Caco-2 (cell line): ENCODE data around the gene KDM5A. TPM values are rescaled to one million over a fixed set of nuclear protein-coding genes. Genes with fewer than 3 reads are reported as not detected.
A peak's percentile ranks its signal among the peaks of the same experiment; 100 is the strongest.

Experiments
- BruUV-seq: library from RNA; stranded (reverse); fragments of 400-500 nt; replicated peaks from 2 replicates; lab custom pipeline; 2021; lab: Mats Ljungman, UMichigan
- CTCF ChIA-PET: fragments of 300-600 bp; sonication (Branson Sonifier 250); formaldehyde crosslinking; loops from one replicate; lab custom pipeline; 2022; ENCODE audit warnings: antibody characterized with exemption; lab: Charles Lee
- POLR2A ChIA-PET: fragments of 300-600 bp; sonication (Branson Sonifier 250); formaldehyde crosslinking; loops from one replicate; lab custom pipeline; 2022; ENCODE audit warnings: antibody characterized with exemption; lab: Charles Lee
- DNase-seq, 2 experiments: peaks; one replicate each; pipeline versions ENCODE4 v3.0.0 to v3.0.0-alpha.2; 2020 to 2022
- H3K27me3 ChIP-seq: replicated peaks from 2 replicates; pipeline ENCODE4 v1.6.0; 2011; ENCODE audit warnings: low read length; ENCODE audit not compliant: control insufficient read depth, insufficient read depth
- H3K36me3 ChIP-seq: 2 replicates; pipeline ENCODE4 v1.5.1; 2011; ENCODE audit warnings: low read length; ENCODE audit not compliant: control insufficient read depth, insufficient read depth
- H3K4me1 ChIP-seq: fragments of 250-450 bp; sonication (Bioruptor Pico); 2 replicates; pipeline ENCODE4 v1.5.1; 2020; ENCODE audit warnings: mild to moderate bottlenecking
- H3K4me3 ChIP-seq: 2 replicates; pipeline ENCODE4 v1.5.1; 2011; ENCODE audit warnings: low read depth, mild to moderate bottlenecking, control low read depth, low read length
- H3K9me3 ChIP-seq: fragments of 250-450 bp; sonication (Bioruptor Pico); 2 replicates; pipeline ENCODE4 v1.5.1; 2020; ENCODE audit warnings: mild to moderate bottlenecking, moderate library complexity
- H3K27ac Mint-ChIP-seq: one replicate; pipeline ENCODE4 v1.8.0; 2022; ENCODE audit warnings: mixed read lengths; ENCODE audit not compliant: unreplicated experiment
- H3K27me3 Mint-ChIP-seq: one replicate; pipeline ENCODE4 v1.8.0; 2022; ENCODE audit warnings: mixed read lengths; ENCODE audit not compliant: insufficient read depth, unreplicated experiment
- H3K36me3 Mint-ChIP-seq: one replicate; pipeline ENCODE4 v1.8.0; 2022; ENCODE audit warnings: mild to moderate bottlenecking, mixed read lengths; ENCODE audit not compliant: insufficient read depth, unreplicated experiment
- H3K4me1 Mint-ChIP-seq: one replicate; pipeline ENCODE4 v1.8.0; 2022; ENCODE audit warnings: low read depth, mixed read lengths; ENCODE audit not compliant: unreplicated experiment
- H3K4me3 Mint-ChIP-seq: one replicate; pipeline ENCODE4 v1.8.0; 2022; ENCODE audit warnings: mild to moderate bottlenecking, moderate library complexity, mixed read lengths; ENCODE audit not compliant: unreplicated experiment
- H3K9me3 Mint-ChIP-seq: one replicate; pipeline ENCODE4 v1.8.0; 2022; ENCODE audit warnings: mixed read lengths; ENCODE audit not compliant: unreplicated experiment
- intact Hi-C: fragments of 100-400 bp; cut with micrococcal nuclease; formaldehyde crosslinking; loops from one replicate; pipeline ENCODE4 v1.10.0; 2022; ENCODE audit not compliant: unreplicated experiment
- total RNA-seq: library from RNA; stranded (reverse); gene quantifications from 2 replicates; pipeline ENCODE4 v1.2.3, GENCODE V29; 2022
- TF ChIP-seq, protein P1 (sequence below), 2 experiments: fragments of 200-600 bp in 1 of 2; IDR thresholded peaks; 1 replicate in 1 of 2; 2 replicates in 1 of 2; pipeline versions ENCODE4 v1.5.1 to v1.8.0; 2011 to 2022; ENCODE audit warnings: antibody characterized with exemption in 1 of 2, control low read depth in 1 of 2, inconsistent platforms in 1 of 2, low read depth in 1 of 2, low read length in 1 of 2, mild to moderate bottlenecking in 1 of 2, moderate library complexity in 1 of 2; ENCODE audit not compliant: insufficient read depth in 1 of 2, severe bottlenecking in 1 of 2, unreplicated experiment in 1 of 2

Gene KDM5A
- total RNA-seq, 1 experiment from 2014 or later: 72.7 TPM

DNA sequence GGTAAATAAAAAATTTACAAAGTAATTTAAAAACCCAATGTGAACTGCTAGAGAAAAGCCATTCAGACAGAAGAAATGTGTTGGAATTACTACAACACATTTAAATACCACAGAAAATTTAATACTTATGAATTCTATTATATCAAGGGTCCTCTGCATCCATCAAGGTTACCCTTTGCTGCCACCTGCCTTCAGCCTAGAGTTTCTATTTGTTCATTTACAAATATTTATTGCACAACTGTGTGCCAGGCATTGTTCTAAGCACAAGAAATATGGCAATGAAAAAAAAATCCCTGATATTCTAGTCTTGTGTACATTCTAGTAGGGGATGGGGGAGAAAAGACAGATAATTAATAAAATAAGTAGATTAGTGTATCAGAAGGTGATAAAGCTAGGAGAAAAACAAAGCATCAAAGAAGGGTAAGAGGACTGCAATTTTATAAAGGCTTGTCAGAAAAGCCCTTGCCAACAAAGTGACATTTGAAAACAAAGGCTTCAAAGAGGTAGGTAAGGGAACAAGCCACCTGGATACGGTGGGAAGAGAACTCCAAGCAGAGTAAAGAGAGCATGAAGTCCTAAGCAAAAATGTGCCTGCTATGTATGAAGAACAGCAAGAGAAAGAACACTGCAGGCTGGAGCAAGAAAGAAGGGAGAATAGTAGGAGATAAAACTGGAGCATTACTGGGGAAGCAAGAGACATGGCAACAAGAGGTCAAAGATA is 67.4 kb downstream of the KDM5A start:
- peak in 1 of 2 experiments; percentile 43 for DNase-seq
- TF ChIP-seq, protein P1, sequence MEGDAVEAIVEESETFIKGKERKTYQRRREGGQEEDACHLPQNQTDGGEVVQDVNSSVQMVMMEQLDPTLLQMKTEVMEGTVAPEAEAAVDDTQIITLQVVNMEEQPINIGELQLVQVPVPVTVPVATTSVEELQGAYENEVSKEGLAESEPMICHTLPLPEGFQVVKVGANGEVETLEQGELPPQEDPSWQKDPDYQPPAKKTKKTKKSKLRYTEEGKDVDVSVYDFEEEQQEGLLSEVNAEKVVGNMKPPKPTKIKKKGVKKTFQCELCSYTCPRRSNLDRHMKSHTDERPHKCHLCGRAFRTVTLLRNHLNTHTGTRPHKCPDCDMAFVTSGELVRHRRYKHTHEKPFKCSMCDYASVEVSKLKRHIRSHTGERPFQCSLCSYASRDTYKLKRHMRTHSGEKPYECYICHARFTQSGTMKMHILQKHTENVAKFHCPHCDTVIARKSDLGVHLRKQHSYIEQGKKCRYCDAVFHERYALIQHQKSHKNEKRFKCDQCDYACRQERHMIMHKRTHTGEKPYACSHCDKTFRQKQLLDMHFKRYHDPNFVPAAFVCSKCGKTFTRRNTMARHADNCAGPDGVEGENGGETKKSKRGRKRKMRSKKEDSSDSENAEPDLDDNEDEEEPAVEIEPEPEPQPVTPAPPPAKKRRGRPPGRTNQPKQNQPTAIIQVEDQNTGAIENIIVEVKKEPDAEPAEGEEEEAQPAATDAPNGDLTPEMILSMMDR (IDR thresholded peaks at IDR 0.05; ENCODE audit: insufficient read depth in 1 of 2, low read depth in 1 of 2, low read length in 1 of 2, severe bottlenecking in 1 of 2, unreplicated experiment in 1 of 2): peak; percentile 46 to 52
- ChIA-PET CTCF (no interaction called here), POLR2A (no interaction called here)
- Histone ChIP-seq H3K9me3 (no peaks in the 10 kb centered on the region), H3K27me3 (no peaks in the 10 kb centered on the region), H3K4me1 (no peaks in the 10 kb centered on the region), H3K36me3 (no peaks in the 10 kb centered on the region), H3K4me3 (no peak overlapping the region)
- H3K36me3 Mint-ChIP-seq: peaks cover 73% of the 10 kb centered on the region
- H3K27me3 Mint-ChIP-seq: no peaks in the 10 kb centered on the region
- H3K9me3 Mint-ChIP-seq: no peaks in the 10 kb centered on the region
- intact Hi-C loops: loop anchor here (5.0 kb wide), 1 partner anchor 119 kb away; no protein-coding TSS in a partner anchor
- no TSS peak for BruUV-seq
- peaks cover 6% of the 10 kb centered on the region for H3K4me1 Mint-ChIP-seq
- H3K4me3 Mint-ChIP-seq: no peak overlapping the region
- H3K27ac Mint-ChIP-seq: no peak overlapping the region

DNA sequence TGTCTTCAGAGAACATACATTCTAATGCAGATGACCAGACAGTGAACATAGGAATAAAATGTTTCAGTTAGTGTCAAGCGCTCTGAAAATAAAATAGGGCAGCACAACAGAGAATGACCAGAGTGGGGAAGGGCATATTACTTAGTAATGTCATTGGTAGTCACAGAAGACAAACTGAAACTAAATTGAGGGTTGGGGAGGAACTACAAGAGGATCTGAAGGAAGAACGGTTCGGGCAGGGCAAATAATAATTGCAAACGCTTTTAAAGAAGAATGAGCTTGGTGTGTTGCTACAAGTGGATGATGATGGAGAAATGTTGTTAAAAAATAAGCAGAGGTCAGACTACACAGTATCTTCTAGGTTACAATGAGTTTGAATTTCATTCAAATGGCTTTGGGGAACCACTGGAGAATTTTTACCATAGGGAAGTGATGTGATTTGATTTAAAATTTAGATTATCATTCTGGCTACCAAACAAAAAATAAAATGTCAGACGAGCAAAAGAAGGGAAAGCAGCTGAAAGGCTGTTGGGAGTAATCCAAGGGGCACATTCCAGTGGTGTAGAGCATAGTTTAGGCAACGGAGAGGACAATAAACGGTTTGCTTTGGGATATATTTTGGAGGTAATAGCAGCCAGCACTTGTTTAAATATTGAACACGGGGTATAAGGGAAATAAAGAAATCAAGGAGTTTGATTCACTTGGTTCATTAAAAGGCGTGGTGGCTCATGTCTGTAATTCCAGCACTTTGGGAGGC is 70.2 kb downstream of the KDM5A start:
- CTCF ChIA-PET: no interaction called here
- Histone ChIP-seq H3K4me3 (no peak overlapping the region), H3K9me3 (no peaks in the 10 kb centered on the region), H3K27me3 (no peaks in the 10 kb centered on the region), H3K36me3 (no peaks in the 10 kb centered on the region), H3K4me1 (no peaks in the 10 kb centered on the region)
- POLR2A ChIA-PET: no interaction called here
- intact Hi-C loops: no loop called here
- BruUV-seq: no TSS peak
- no peak overlapping the region for H3K4me3 Mint-ChIP-seq
- no peaks in the 10 kb centered on the region for H3K9me3 Mint-ChIP-seq
- TF ChIP-seq, protein P1 (IDR thresholded peaks at IDR 0.05; ENCODE audit: insufficient read depth in 1 of 2, low read depth in 1 of 2, low read length in 1 of 2, severe bottlenecking in 1 of 2, unreplicated experiment in 1 of 2): no peak
- no peaks in the 10 kb centered on the region for H3K27me3 Mint-ChIP-seq
- H3K27ac Mint-ChIP-seq: no peak overlapping the region
- H3K36me3 Mint-ChIP-seq: peaks cover 61% of the 10 kb centered on the region
- H3K4me1 Mint-ChIP-seq: peaks cover 6% of the 10 kb centered on the region
- DNase-seq: no peak

DNA sequence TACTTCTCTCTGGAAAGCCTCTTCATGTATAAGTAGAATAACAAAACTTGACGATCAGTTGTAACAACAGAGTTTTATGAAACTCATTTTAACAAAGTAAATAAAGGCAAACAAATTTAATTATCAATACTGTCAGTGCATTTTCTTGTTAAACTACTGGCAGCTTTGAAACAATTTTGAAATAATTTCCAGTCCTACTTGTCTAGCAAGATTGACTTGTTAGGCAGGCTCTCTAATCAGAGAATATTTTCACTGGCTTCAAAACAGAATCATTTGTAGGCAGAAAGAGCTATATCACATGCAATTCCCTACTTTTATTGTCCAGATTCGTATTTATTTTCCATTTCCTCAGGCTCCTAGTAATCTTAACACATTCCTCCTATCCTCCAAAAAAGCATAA is 80.6 kb downstream of the KDM5A start:
- intact Hi-C loops: no loop called here

More for the DNA sequence above, 80.6 kb downstream of the KDM5A start:
- Histone ChIP-seq H3K36me3 (peaks cover 6% of the 10 kb centered on the region), H3K4me3 (no peak overlapping the region), H3K4me1 (no peaks in the 10 kb centered on the region), H3K9me3 (no peaks in the 10 kb centered on the region), H3K27me3 (no peaks in the 10 kb centered on the region)
- no peaks in the 10 kb centered on the region for H3K9me3 Mint-ChIP-seq
- POLR2A ChIA-PET: no interaction called here
- TF ChIP-seq, protein P1 (IDR thresholded peaks at IDR 0.05; ENCODE audit: insufficient read depth in 1 of 2, low read depth in 1 of 2, low read length in 1 of 2, severe bottlenecking in 1 of 2, unreplicated experiment in 1 of 2): no peak
- CTCF ChIA-PET: no interaction called here
- peaks cover 77% of the 10 kb centered on the region for H3K36me3 Mint-ChIP-seq
- H3K27ac Mint-ChIP-seq: no peak overlapping the region
- H3K4me3 Mint-ChIP-seq: no peak overlapping the region
- DNase-seq: no peak
- BruUV-seq: no TSS peak
- H3K27me3 Mint-ChIP-seq: no peaks in the 10 kb centered on the region
- no peaks in the 10 kb centered on the region for H3K4me1 Mint-ChIP-seq
